HG02763 (cell line): ENCODE data around the gene TMCC1.

Experiments used
- ATAC-seq: cut with Tn5 transposase; IDR thresholded peaks from one replicate; pipeline ENCODE4 v1.9.1; 2021; ENCODE audit warnings: mild to moderate bottlenecking, moderate library complexity; ENCODE audit not compliant: unreplicated experiment

Gene TMCC1

DNA sequence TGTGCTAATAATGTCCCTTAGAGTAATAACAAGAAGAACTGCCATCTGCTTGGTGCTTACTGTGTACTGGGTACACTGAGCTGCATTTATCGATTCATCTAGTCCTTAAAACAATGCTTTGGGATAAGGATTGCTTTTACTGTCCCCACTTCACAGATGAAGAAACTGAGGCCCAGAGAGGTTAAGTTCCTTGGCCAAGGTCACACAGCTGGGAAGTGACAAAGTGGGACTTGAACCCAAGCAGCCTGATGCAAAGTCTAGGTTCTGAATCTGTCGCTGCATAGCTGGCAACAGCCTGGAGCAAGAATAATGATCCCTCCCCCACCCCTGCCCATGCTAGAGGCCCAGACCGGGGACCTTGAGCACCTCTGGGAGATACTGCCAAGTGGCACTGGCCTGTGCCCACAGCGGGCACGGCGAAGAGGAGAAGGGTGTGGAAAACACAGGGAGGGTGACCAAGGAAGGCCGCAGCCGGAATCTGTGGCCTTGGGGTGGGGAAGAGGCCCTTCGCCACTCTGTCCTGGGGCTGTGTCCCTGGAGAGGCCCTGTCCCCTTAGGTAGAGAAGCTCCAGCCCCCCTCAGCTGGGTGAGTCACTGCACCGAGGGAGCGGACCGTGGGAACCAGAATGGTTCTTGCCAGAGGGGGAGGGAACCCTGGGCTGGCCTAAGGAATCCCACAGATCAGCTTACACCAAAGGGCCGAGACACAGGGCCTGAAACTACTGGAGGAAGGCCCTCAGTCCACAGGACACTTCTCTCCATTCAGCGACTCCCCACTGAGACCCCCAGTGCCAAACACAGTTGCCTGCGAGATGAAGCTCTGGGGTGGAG is 290.6 kb downstream of the TMCC1 start:
- ATAC-seq = no peak

DNA sequence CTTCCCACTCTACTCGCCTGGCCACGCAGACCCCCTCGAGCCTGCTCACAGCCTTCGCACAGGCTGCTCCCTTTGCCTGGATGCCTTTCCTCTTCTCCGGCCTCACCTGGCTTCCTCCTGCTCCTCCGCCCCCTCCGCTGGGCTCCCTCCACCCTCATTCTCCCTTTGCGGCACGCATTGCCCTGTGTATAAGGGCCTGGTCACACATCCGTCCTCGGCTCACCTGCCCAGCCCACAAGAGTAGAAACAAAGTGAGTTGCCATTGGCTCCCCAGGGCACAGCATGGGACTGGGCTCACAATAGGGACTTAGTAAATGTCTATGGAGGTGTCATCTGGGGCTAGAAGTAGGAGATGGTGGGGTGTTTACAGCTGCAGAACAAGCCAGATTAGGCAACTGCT is 291.2 kb downstream of the TMCC1 start:
- no peak for ATAC-seq

DNA sequence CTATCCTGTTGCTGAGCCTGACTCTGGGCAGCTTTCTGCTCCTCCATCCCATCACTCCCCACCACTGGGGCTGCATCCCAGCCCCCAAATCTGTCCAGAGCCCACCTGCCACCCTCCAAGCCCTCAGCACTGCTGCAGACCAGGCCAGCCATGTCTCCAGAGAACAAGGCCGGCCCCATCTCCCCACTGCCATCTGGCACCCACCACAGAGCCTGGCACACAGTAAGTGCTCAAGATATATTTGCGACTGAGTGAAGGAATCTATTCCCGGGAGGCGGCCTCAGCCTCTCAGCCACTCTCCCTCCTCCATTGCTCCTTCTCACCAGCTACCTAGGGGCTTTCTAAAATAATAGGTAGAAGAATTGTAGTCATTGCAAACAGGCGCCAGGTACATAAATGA is 291.8 kb downstream of the TMCC1 start:
- no peak for ATAC-seq

DNA sequence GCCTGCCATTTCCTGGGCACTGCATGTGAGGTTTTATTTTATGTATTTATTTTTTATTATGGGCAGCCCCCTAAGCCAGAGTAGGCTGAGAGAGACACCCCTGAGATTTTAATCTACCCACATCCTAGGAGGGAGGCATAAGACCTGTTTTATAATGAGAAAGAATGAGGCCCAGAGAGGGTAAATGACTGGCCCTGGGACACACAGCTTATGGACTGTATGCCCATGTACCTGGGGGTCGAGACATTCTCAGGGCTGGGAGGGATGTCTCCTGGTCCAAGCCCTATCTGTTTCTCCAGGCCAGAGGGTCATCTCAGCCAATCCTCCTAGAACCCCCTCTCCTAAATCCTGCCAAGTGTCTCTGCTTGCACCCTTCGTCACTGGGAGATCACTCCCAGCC is 293.2 kb downstream of the TMCC1 start:
- no peak for ATAC-seq

DNA sequence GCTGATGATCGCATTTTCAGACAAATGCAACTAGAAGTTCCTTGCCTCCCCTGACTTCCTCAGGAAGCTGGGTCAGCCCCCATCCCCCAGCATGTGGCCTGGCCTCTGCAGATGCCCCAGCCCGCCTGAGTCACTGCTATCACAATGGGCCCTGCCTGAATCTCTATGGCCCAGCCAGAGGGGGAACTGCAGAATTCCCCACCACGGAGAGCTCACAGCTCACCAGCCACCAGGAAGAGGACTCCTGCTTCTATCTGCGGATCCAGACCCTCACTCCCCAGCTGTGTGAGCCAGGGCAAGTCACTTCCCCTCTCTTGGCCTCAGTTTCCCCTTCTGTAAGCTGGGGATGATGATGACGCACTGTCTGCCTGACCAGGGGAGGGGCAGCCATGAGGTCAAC is 293.9 kb downstream of the TMCC1 start:
- no peak for ATAC-seq

DNA sequence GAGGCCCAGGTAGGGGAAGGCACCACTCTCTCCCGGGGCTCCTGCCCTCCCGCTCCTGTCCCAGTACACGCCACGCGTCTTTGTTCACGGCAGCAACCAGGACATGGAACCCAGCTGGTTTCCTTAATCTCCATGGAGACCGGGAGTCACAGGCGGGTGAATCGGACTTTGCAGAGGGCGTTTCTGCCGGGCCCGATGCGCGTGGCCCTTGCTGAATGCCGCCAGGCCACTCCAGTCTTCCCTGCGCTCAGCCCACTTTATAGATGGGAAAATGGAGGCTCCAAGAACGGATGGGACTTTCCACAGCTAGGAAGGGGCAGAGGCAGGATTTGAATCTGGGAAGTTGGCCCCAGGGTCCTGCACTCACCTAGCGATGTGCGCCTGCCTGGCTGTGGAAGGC is 294.4 kb downstream of the TMCC1 start:
- no peak for ATAC-seq

DNA sequence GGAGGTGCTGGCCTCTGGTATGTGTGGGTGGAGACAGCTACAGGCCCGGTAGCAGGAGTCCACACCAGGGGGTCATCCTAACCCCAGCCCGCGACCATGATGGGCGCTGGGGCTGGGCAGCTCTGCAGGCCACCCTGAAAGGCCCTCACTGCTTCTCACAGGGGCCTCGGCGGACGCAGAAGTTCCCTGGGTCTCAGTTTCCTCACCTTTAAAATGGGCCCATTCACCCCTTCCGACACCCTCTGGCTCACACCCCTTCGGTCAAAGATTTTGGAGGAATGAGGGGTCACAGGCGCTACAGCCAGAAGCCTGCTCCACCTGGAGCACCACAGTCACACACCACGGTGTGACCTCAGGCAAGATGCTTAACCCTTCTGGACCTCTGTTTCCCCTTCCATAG is 295.0 kb downstream of the TMCC1 start:
- ATAC-seq = no peak

DNA sequence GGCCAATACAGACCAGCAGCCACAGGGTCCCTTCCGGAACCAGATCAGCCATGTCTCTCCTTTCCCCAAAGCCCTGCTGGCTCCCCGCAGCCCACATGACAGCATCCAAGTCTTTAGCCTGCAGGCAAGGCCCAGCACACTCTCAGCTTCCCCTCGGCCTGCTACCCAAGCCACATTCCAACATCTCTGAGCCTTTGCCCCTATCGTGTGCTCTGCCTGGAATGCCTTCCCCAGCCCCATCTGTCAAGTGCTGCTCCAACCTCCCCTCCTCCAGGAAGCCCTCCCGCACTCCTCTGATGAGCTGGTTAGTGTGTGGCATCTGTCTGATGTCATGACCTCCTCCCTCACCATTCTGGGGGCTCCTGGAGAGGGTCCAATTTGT is 295.5 kb downstream of the TMCC1 start:
- ATAC-seq = no peak
